Common myeloid progenitor, CD34-positive (primary cell): Measurements from ENCODE around the gene RIN3.
"Not testable (repeated sequence)": the region's sequence is repeated elsewhere in the genome, so short reads cannot be mapped to it uniquely, and the experiment has no call there.

Experiments
- CTCF ChIA-PET: fragments of 350-600 bp; sonication (Branson Sonifier 250); formaldehyde crosslinking; loops from one replicate; lab custom pipeline; 2021; ENCODE audit warnings: antibody characterized with exemption; lab: Charles Lee
- POLR2A ChIA-PET: fragments of 350-600 bp; sonication (Branson Sonifier 250); formaldehyde crosslinking; loops from one replicate; lab custom pipeline; 2021; ENCODE audit warnings: antibody characterized with exemption; lab: Charles Lee
- DNase-seq, 3 donors: peaks; one replicate each; pipeline versions ENCODE4 v3.0.0 to v3.0.0-alpha.2; 2013
- H3K27ac ChIP-seq, 2 experiments: 1 replicate in 1 of 2; 2 replicates in 1 of 2; pipeline ENCODE4 v1.7.0; 2013; ENCODE audit warnings: inconsistent platforms in 2 of 2, low read length in 2 of 2, mild to moderate bottlenecking in 2 of 2, low read depth in 1 of 2, moderate library complexity in 1 of 2; ENCODE audit not compliant: severe bottlenecking in 2 of 2, insufficient read depth in 1 of 2, poor library complexity in 1 of 2
- H3K27me3 ChIP-seq, 5 experiments: replicated peaks in 2 of 5; 1 replicate in 3 of 5; 2 replicates in 2 of 5; pipeline versions ENCODE4 v1.6.1 to v1.7.0; 2013; ENCODE audit warnings: low read length in 4 of 5, mild to moderate bottlenecking in 2 of 5, moderate library complexity in 2 of 5, inconsistent platforms in 1 of 5; ENCODE audit not compliant: insufficient read depth in 5 of 5, control insufficient read depth in 4 of 5
- H3K36me3 ChIP-seq, 4 experiments: 1 replicate in 2 of 4; 2 replicates in 2 of 4; pipeline versions ENCODE4 v1.6.1 to v1.7.0; 2013; ENCODE audit warnings: low read length in 3 of 4, control low read depth in 1 of 4, mild to moderate bottlenecking in 1 of 4; ENCODE audit not compliant: control insufficient read depth in 4 of 4, insufficient read depth in 4 of 4
- H3K4me1 ChIP-seq, 4 experiments: 1 replicate in 3 of 4; 2 replicates in 1 of 4; pipeline versions ENCODE4 v1.6.1 to v1.7.1; 2013; ENCODE audit warnings: low read length in 3 of 4, mild to moderate bottlenecking in 3 of 4, control low read depth in 1 of 4, inconsistent platforms in 1 of 4, moderate library complexity in 1 of 4; ENCODE audit not compliant: control insufficient read depth in 4 of 4, insufficient read depth in 4 of 4; ENCODE audit errors: control extremely low read depth in 1 of 4
- H3K4me3 ChIP-seq, 7 experiments: 1 replicate in 4 of 7; 2 replicates in 3 of 7; pipeline versions ENCODE4 v1.5.1 to v1.7.0; 2013; ENCODE audit warnings: mild to moderate bottlenecking in 7 of 7, low read length in 6 of 7, moderate library complexity in 6 of 7, inconsistent platforms in 2 of 7, low read depth in 2 of 7, control low read depth in 1 of 7; ENCODE audit not compliant: insufficient read depth in 4 of 7, control insufficient read depth in 1 of 7; ENCODE audit errors: extremely low read depth in 1 of 7
- H3K9me3 ChIP-seq, 5 experiments: 1 replicate in 4 of 5; 2 replicates in 1 of 5; pipeline versions ENCODE4 v1.6.1 to v1.7.1; 2013; ENCODE audit warnings: low read length in 4 of 5, mild to moderate bottlenecking in 2 of 5, inconsistent platforms in 1 of 5, low read depth in 1 of 5, moderate library complexity in 1 of 5; ENCODE audit not compliant: control insufficient read depth in 4 of 5, insufficient read depth in 2 of 5; ENCODE audit errors: control extremely low read depth in 1 of 5
- WGBS: methylation state at CpG from one replicate; pipeline ENCODE4 v1.1.5; 2013; ENCODE audit not compliant: insufficient coverage; 5-methylcytosine and 5-hydroxymethylcytosine counted together

RIN3 gene

DNA sequence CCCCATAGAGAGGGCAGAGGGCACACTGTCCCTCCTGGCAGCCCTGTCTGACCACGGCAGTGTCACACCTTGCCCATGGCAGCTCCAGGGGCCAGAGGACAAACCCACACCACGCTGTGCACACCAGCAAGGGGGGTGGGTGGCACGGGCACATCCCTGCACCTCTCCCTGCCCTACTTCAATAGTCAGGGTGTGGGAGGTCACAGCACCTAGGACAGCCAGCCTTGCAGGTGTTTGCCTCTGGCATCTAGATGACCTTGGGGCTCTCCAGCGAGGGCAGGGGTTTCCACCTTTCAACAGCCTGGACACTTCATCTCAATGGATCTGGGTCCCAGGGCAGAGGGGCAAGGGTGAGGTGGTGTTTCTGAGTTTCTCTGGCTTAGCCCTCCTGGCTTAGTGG, 165.7 kb downstream of the RIN3 start:
- Histone ChIP-seq H3K27ac (no peak overlapping the region), H3K36me3 (peaks cover 23 to 91% (median 62%) of the 10 kb centered on the region in 4 experiments), H3K9me3 (peaks cover 0 to 4% (median 0%) of the 10 kb centered on the region in 5 experiments), H3K4me1 (peaks cover 0 to 34% (median 31%) of the 10 kb centered on the region in 4 experiments), H3K4me3 (no peak overlapping the region), H3K27me3 (no peaks in the 10 kb centered on the region)
- 97% methylated on average over 3 of the region's 4 CpGs for WGBS
- ChIA-PET POLR2A (no interaction called here), CTCF (interaction anchor here (5.1 to 18.0 kb wide), 2 partner anchors 10 to 73 kb away, joined by 44 to 263 read pairs; no protein-coding TSS in a partner anchor)
- no peak for DNase-seq

DNA sequence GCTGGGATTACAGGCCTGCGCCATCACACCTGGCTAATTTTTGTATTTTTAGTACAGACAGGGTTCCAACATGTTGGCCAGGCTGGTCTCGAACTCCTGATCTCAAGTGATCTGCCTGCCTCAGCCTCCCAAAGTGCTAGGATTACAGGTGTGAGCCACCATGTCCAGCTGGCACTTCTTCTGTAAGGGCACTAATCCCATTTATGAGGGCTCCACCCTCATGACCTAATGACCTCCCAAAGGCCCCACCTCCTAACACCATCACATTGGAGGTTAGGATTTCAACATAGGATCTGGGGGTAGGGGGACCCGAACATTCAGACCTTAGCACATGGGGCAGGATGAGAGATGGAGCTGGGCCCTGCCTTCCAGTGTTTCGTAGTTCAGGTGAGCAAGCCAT, 166.7 kb downstream of the RIN3 start:
- not testable (repeated sequence) for H3K27ac ChIP-seq

DNA sequence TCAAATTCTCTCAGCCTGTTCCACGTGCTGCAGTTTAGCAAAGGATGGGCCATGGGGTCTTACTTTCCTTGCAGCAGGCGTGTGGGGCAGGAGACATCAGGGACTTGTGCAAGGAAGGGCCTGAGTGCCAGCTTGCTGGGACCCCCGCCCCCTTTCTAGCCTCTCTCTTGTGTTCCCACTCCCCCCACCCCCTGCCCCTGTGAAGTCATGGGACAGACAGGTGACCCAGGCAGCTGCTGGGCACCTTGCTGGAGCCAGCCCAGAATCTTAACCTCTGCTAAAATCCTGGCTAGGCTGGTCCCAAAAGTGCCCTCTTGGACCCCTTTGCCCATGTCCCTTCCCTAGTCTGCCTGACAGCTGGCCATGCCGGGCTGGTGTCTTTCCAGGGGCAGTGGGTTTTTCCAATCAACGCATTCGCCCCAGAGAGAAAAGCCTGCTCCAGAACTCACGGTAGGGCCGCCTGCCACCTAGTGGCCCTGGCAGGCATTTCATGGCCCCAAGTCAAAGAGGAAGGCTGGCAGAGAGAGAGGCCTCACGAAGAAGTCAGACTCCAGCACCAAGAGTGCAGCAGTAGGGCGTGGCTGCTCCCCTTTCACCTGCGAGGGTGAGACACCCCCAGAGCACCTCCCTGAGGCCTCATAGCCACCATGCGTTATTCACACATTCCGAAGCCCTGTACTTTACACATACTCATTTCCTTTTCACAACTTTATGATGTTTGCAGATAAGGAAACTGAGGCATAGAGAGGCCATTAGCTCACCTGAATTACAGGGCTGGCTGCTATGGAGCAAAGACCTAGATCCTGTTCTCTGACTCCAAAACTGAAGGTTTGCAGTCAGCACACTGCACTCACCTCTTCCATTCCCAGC, 167.4 kb downstream of the RIN3 start:
- DNase-seq: peak; percentile 75 to 86 (median 81)
- 64% methylated on average over 4 of the region's 13 CpGs for WGBS
- H3K27me3 ChIP-seq: no peaks in the 10 kb centered on the region
- ChIA-PET CTCF (interaction anchor here (0.7 to 18.0 kb wide), 20 partner anchors 9 to 546 kb away, joined by 3 to 263 read pairs (median 5); no protein-coding TSS in a partner anchor), POLR2A (interaction anchor here (0.6 kb wide), 1 partner anchor 52 kb away, joined by 3 read pairs; no protein-coding TSS in a partner anchor)
- peaks cover 0 to 22% (median 19%) of the 10 kb centered on the region in 4 experiments for H3K4me1 ChIP-seq
- H3K27ac ChIP-seq: no peak overlapping the region
- H3K9me3 ChIP-seq: peaks cover 0 to 4% (median 0%) of the 10 kb centered on the region in 5 experiments
- peaks cover 23 to 94% (median 62%) of the 10 kb centered on the region in 4 experiments for H3K36me3 ChIP-seq
- H3K4me3 ChIP-seq: no peak overlapping the region

More for the DNA sequence above, 166.7 kb downstream of the RIN3 start:
- ChIA-PET POLR2A (interaction anchor here (0.6 kb wide), 1 partner anchor 15 kb away, joined by 3 read pairs; no protein-coding TSS in a partner anchor), CTCF (interaction anchor here (0.7 to 18.0 kb wide), 13 partner anchors 10 to 545 kb away, joined by 3 to 263 read pairs (median 8); no protein-coding TSS in a partner anchor)
- H3K4me3 ChIP-seq, H3K9me3 ChIP-seq, H3K27me3 ChIP-seq, DNase-seq: not testable (repeated sequence)
- WGBS: 100% methylated on average over 1 of the region's 4 CpGs
- H3K4me1 ChIP-seq: peaks cover 0 to 29% (median 26%) of the 10 kb centered on the region in 4 experiments
- peaks cover 23 to 94% (median 61%) of the 10 kb centered on the region in 4 experiments for H3K36me3 ChIP-seq

DNA sequence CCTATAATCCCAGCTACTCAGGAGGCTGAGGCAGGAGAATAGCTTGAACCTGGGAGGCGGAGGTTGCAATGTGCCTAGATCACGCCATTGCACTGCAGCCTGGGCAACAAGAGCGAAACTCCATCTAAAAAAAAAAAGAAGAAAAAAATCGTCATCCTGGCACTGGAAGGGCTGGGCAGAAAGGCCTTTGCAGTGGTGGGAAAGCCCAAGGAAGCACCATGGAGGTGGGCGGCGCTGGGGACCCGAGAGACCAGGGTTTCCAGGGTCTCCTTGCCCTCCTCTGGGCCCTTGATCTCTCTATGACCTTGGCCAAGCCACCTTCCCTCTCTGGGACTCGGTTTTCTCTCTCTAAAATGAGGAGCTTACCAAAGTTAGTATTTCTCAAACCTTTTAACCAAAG, 169.5 kb downstream of the RIN3 start:
- peaks cover 22 to 93% (median 60%) of the 10 kb centered on the region in 4 experiments for H3K36me3 ChIP-seq
- no peak overlapping the region for H3K4me3 ChIP-seq
- H3K27me3 ChIP-seq: no peaks in the 10 kb centered on the region
- POLR2A ChIA-PET: interaction anchor here (0.5 to 0.6 kb wide), 2 partner anchors 97 to 1013 kb away, joined by 3 to 5 read pairs; no protein-coding TSS in a partner anchor
- WGBS: 96% methylated on average over 8 of the region's 8 CpGs
- peaks cover 0 to 4% (median 0%) of the 10 kb centered on the region in 5 experiments for H3K9me3 ChIP-seq
- CTCF ChIA-PET: interaction anchor here (0.8 to 18.0 kb wide), 14 partner anchors 10 to 548 kb away, joined by 3 to 263 read pairs (median 4); no protein-coding TSS in a partner anchor
- H3K27ac ChIP-seq: no peak overlapping the region
- no peak for DNase-seq
- H3K4me1 ChIP-seq: peaks cover 0 to 10% (median 5%) of the 10 kb centered on the region in 4 experiments

DNA sequence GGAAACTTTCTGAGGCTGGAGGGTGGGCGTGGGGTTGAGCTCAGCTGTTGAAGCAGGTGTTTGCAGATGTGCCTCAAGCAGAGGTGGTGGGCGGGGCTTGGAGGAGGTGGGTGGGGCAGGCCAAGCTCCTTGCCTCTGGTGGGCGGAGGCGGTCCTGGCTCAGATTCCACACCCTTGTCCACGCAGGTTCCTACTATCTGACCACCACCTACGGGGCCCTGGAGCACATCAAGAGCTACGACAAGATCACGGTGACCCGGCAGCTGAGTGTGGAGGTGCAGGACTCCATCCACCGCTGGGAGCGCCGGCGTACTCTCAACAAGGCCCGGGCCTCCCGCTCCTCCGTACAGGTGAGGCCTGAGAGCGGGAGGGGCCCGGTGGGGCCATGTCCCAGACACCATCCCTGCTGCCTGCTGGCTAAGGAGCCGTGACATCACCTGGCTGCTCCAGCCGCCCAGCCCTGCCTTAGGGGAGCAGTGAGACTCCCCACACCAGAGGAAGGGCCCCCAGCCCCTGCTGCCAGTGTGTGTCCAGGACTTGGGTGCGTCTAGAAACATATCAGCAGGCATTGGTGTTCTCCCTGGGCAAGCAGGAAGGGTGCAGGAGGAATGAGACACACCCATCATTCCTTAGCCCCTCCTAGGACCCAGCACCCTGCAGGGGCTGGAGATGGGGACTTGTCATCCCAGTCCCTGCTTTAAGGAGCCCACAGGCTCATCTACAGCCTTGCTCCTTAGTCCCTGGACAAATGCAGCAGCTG, 171.4 kb downstream of the RIN3 start:
- WGBS: 97% methylated on average over 20 of the region's 21 CpGs
- Histone ChIP-seq H3K9me3 (no peaks in the 10 kb centered on the region), H3K4me1 (peaks cover 0 to 10% (median 5%) of the 10 kb centered on the region in 4 experiments), H3K36me3 (peaks cover 14 to 91% (median 58%) of the 10 kb centered on the region in 4 experiments), H3K4me3 (no peak overlapping the region), H3K27ac (no peak overlapping the region), H3K27me3 (no peaks in the 10 kb centered on the region)
- DNase-seq: no peak
- CTCF ChIA-PET: interaction anchor here (1.2 to 18.0 kb wide), 6 partner anchors 11 to 228 kb away, joined by 3 to 263 read pairs (median 10); no protein-coding TSS in a partner anchor
- POLR2A ChIA-PET: no interaction called here

DNA sequence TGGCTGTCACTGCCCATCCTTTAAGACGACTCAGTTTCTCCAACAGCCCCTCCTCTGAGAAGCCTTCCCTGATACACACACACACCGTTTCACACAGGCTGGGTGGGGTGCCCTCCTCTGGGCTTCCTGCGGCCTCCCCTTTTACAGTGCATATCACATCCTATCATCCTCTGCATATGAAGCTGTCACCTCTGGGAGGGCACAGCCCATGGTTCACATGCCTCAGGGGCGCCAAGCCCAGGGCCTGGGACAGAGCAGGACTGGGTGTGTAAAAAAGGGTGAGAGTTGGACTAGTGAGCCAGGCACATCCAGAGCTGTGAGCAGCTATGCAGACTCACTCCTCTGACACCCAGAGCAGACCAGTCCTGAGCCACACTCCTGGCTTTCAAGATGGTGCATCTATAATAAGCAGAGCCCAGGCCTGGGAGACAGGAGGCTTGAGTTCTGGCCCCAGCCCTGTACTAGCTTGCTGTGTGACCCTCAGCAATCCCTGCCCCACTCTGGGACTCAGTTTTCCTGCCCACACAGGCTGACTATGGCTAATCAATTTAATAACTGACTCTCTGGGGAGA, 172.3 kb downstream of the RIN3 start:
- WGBS: 93% methylated on average over 2 of the region's 4 CpGs
- H3K36me3 ChIP-seq: peaks cover 14 to 90% (median 62%) of the 10 kb centered on the region in 4 experiments
- no peaks in the 10 kb centered on the region for H3K27me3 ChIP-seq
- ChIA-PET POLR2A (interaction anchor here (0.6 kb wide), 1 partner anchor 1065 kb away, joined by 5 read pairs; no protein-coding TSS in a partner anchor), CTCF (interaction anchor here (0.6 to 18.0 kb wide), 27 partner anchors 8 to 551 kb away, joined by 3 to 263 read pairs (median 4); no protein-coding TSS in a partner anchor)
- H3K9me3 ChIP-seq: no peaks in the 10 kb centered on the region
- H3K4me3 ChIP-seq: no peak overlapping the region
- DNase-seq: no peak
- H3K4me1 ChIP-seq: peaks cover 0 to 9% (median 4%) of the 10 kb centered on the region in 4 experiments
- H3K27ac ChIP-seq: no peak overlapping the region
